Endothelial cell of umbilical vein (primary cell): ENCODE results near the gene TOMM6.

Experiments
- EZH2 ChIP-seq: IDR thresholded peaks from 2 replicates; pipeline ENCODE4 v1.6.1; 2012; ENCODE audit warnings: borderline replicate concordance, low read depth, mild to moderate bottlenecking, moderate library complexity, low read length, inconsistent platforms; ENCODE audit not compliant: severe bottlenecking
- POLR2A ChIP-seq: IDR thresholded peaks from 2 replicates; pipeline ENCODE4 v1.6.1; 2012; ENCODE audit warnings: low read depth, mild to moderate bottlenecking, control low read depth, low read length
- TF ChIP-seq, protein P1 (sequence below), 2 donors: IDR thresholded peaks; 1 replicate in 1 of 2; 2 replicates in 1 of 2; pipeline ENCODE4 v1.5.1; 2011; ENCODE audit warnings: low read length in 2 of 2, mild to moderate bottlenecking in 2 of 2, moderate library complexity in 2 of 2, control low read depth in 1 of 2, inconsistent platforms in 1 of 2, low read depth in 1 of 2; ENCODE audit not compliant: insufficient read depth in 1 of 2; ENCODE audit errors: extremely low read depth in 1 of 2

GRCh38 chr6:41785689-41786450 is 1.6 kb upstream of the TOMM6 start:
- TF ChIP-seq, protein P1, sequence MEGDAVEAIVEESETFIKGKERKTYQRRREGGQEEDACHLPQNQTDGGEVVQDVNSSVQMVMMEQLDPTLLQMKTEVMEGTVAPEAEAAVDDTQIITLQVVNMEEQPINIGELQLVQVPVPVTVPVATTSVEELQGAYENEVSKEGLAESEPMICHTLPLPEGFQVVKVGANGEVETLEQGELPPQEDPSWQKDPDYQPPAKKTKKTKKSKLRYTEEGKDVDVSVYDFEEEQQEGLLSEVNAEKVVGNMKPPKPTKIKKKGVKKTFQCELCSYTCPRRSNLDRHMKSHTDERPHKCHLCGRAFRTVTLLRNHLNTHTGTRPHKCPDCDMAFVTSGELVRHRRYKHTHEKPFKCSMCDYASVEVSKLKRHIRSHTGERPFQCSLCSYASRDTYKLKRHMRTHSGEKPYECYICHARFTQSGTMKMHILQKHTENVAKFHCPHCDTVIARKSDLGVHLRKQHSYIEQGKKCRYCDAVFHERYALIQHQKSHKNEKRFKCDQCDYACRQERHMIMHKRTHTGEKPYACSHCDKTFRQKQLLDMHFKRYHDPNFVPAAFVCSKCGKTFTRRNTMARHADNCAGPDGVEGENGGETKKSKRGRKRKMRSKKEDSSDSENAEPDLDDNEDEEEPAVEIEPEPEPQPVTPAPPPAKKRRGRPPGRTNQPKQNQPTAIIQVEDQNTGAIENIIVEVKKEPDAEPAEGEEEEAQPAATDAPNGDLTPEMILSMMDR (IDR thresholded peaks at IDR 0.05; ENCODE audit: extremely low read depth in 1 of 2, insufficient read depth in 1 of 2, low read depth in 1 of 2, low read length in 2 of 2), result no peak
- TF ChIP-seq EZH2 (no peak), POLR2A (no peak)
